Testis (tissue), 3 donors: Measurements from ENCODE around the gene BAZ1B. TPM values are rescaled to one million over a fixed set of nuclear protein-coding genes. Genes with fewer than 3 reads are reported as not detected.
"Not testable (repeated sequence)": the region's sequence is repeated elsewhere in the genome, so short reads cannot be mapped to it uniquely, and the experiment has no call there.

Experiments
- DNase-seq: peaks from one replicate; pipeline ENCODE4 v3.0.0-alpha.2; 2019
- H3K27ac ChIP-seq, 2 donors: fragments of 200-600 bp; sonication (generic); one replicate each; pipeline ENCODE4 v1.5.1; 2019
- H3K27me3 ChIP-seq: fragments of 200-600 bp; sonication (generic); one replicate; pipeline ENCODE4 v1.5.1; 2019
- H3K36me3 ChIP-seq: fragments of 200-600 bp; sonication (generic); one replicate; pipeline ENCODE4 v1.5.1; 2017; ENCODE audit warnings: low read depth; ENCODE audit errors: missing control alignments
- H3K4me1 ChIP-seq: fragments of 200-600 bp; sonication (generic); one replicate; pipeline ENCODE4 v1.5.1; 2019
- H3K4me3 ChIP-seq, 2 donors: fragments of 200-600 bp; sonication (generic); one replicate each; pipeline ENCODE4 v1.5.1; 2017 to 2019
- H3K9me3 ChIP-seq: fragments of 200-600 bp; sonication (generic); one replicate; pipeline ENCODE4 v1.5.1; 2017
- POLR2A ChIP-seq: fragments of 450-650 bp; IDR thresholded peaks from one replicate; pipeline ENCODE4 v1.6.1; 2017; ENCODE audit warnings: antibody characterized with exemption, mild to moderate bottlenecking, moderate library complexity
- WGBS, 2 donors: methylation state at CpG; one replicate each; pipeline ENCODE4 v1.1.5; 2018; 5-methylcytosine and 5-hydroxymethylcytosine counted together
- intact Hi-C: fragments of 100-400 bp; cut with DNase I; formaldehyde crosslinking; loops from one replicate; pipeline ENCODE4 v1.15.1; 2023; ENCODE audit warnings: low total_unique reads
- polyA plus RNA-seq: library from polyadenylated mRNA; stranded (reverse); fragments of 350-450 nt; fragmentation: Illumina TruSeq; extraction: RNeasy Lipid Tissue Mini Kit (QIAGEN cat#74804); gene quantifications from one replicate; pipeline ENCODE4 v1.2.3, GENCODE V29; 2014; ENCODE audit warnings: low read depth, low replicate concordance; ENCODE audit not compliant: insufficient read depth
- total RNA-seq, 2 donors: library from RNA; depleted of rRNA; stranded (reverse); fragments of >200 nt; gene quantifications; one replicate each; pipeline ENCODE4 v1.2.3, GENCODE V29; 2016
- TF ChIP-seq, protein P1 (sequence below), 3 experiments: fragments of 450-650 bp in 2 of 3; fragments of 200-600 bp in 1 of 3; sonication (generic) in 1 of 3; IDR thresholded peaks; one replicate each; pipeline ENCODE4 v1.5.1; 2016 to 2019; ENCODE audit warnings: antibody characterized with exemption in 3 of 3, mild to moderate bottlenecking in 2 of 3, moderate library complexity in 1 of 3

BAZ1B gene
- total and polyA plus RNA-seq, 3 donors from 2014 or later: 30.8 to 72.8 (median 59.4) TPM

DNA sequence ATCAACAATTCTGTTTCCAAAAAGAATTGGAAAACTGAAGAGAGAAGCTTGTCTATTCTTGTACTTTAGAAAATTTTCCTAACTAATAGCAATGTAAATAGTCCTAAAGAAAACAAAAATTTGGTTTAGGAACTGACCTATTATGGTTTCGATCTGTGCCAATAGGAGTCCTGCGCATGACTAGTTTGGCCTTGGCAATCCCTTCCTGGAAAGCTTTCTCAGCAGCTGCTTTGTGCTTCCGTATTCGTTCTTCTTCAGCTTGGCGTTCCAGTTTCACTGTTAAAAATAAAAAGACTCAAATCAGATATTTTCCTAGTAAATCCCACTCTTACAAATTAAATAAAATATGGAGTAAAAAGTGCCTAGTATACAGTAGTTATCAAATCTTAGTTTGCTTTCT is 51.9 kb downstream of the BAZ1B start:
- H3K4me3 ChIP-seq: no peak overlapping the region
- no peaks in the 10 kb centered on the region for H3K27me3 ChIP-seq
- 48 to 49% methylated on average over 5 of the region's 5 CpGs for WGBS, 2 donors
- TF ChIP-seq, protein P1, sequence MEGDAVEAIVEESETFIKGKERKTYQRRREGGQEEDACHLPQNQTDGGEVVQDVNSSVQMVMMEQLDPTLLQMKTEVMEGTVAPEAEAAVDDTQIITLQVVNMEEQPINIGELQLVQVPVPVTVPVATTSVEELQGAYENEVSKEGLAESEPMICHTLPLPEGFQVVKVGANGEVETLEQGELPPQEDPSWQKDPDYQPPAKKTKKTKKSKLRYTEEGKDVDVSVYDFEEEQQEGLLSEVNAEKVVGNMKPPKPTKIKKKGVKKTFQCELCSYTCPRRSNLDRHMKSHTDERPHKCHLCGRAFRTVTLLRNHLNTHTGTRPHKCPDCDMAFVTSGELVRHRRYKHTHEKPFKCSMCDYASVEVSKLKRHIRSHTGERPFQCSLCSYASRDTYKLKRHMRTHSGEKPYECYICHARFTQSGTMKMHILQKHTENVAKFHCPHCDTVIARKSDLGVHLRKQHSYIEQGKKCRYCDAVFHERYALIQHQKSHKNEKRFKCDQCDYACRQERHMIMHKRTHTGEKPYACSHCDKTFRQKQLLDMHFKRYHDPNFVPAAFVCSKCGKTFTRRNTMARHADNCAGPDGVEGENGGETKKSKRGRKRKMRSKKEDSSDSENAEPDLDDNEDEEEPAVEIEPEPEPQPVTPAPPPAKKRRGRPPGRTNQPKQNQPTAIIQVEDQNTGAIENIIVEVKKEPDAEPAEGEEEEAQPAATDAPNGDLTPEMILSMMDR (IDR thresholded peaks at IDR 0.05): no peak
- TF ChIP-seq POLR2A: no peak
- intact Hi-C loops: no loop called here
- DNase-seq: no peak
- peak overlapping the region in 1 of 2 donors; percentile 32 for H3K27ac ChIP-seq
- H3K4me1 ChIP-seq: peaks cover 9% of the 10 kb centered on the region
- H3K36me3 ChIP-seq: no peaks in the 10 kb centered on the region
- H3K9me3 ChIP-seq: no peaks in the 10 kb centered on the region

DNA sequence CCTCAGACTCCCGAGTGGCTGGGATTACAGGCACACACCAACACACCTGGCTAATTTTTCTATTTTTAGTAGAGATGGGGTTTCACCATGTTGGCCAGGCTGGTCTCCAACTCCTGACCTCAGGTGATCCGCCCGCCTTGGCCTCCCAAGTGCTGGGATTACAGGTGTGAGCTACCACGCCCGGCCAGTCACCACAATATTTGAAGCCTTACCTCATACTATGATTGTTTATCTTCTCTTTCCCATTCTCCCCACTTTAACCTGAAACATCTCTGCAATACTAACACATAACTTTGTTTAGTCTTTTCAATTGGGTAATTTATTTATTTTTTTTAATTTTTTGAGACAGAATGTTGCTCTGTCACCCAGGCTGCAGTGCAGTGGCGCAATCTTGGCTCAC is 55.0 kb downstream of the BAZ1B start:
- H3K27me3 ChIP-seq, intact Hi-C loops, DNase-seq, H3K9me3 ChIP-seq, H3K4me1 ChIP-seq, H3K27ac ChIP-seq, H3K36me3 ChIP-seq, H3K4me3 ChIP-seq: not testable (repeated sequence)
- WGBS, 2 donors: 93 to 99% methylated on average over 6 of the region's 6 CpGs

DNA sequence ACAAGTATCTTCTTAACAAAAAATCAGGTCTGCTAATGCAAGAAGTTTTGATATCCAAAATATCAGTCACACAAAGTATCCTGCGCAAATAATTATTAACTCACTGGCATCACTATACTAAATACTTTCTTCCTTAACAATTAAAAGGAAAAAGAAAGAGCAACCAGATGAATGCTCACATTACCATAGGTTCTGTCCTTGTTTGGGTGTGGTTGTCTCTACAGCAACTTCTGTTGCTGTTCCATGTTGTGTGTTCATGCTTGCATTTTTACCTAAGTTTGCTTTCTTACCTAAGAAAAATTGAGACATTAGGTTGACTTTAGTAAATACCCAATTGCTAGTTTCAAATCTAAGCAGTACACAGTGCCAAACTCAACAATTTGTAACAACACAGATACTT is 56.0 kb downstream of the BAZ1B start:
- Histone ChIP-seq H3K4me1 (no peaks in the 10 kb centered on the region), H3K9me3 (no peaks in the 10 kb centered on the region), H3K27ac (no peak overlapping the region), H3K36me3 (no peaks in the 10 kb centered on the region), H3K27me3 (no peaks in the 10 kb centered on the region), H3K4me3 (no peak overlapping the region)
- DNase-seq: no peak
- 82 to 92% methylated on average over 1 of the region's 1 CpG for WGBS, 2 donors
- intact Hi-C loops: no loop called here
- TF ChIP-seq, protein P1 (IDR thresholded peaks at IDR 0.05): no peak
- TF ChIP-seq POLR2A: no peak

DNA sequence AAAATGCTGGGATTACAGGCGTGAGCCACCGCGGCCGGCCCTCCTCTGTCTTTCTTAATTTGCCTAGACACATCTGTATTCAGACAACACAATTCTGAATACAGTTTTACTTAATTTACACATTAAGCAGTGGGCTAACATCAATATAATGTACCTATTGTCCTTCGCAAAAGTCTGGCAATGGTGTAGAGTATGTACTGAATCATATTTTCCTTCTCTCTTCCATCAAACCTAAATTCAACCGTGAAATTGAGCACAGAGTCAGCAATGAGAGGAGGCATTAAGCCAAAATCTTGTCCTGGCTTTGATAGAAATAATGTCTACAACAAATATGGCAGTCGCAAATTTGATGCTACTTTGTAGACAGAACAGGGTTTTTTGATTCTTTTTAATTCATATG is 58.1 kb downstream of the BAZ1B start:
- no peak for TF ChIP-seq POLR2A
- TF ChIP-seq, protein P1 (IDR thresholded peaks at IDR 0.05): no peak
- H3K27me3 ChIP-seq: no peaks in the 10 kb centered on the region
- DNase-seq: no peak
- H3K4me3 ChIP-seq: no peak overlapping the region
- no peak overlapping the region for H3K27ac ChIP-seq
- no peaks in the 10 kb centered on the region for H3K4me1 ChIP-seq
- 95 to 98% methylated on average over 7 of the region's 7 CpGs for WGBS, 2 donors
- H3K36me3 ChIP-seq: no peaks in the 10 kb centered on the region
- H3K9me3 ChIP-seq: no peaks in the 10 kb centered on the region
- intact Hi-C loops: no loop called here

DNA sequence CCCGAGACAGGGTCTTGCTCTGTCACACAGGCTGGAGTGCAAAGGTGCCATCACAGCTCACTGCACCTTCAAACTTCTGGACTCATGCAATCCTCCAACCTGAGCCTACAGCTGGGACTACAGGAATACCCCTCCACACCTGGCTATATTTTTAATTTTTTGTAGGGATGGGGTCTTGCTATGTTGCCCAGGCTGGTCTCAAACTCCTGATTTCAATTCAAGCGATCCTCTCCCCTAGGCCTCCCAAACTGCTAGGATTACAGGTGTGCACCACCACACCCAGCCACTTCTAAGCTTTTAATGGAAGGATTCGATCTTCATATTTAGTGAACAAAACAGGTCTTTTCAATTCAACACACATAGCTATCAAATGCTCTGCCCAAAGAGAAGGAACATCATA is 58.8 kb downstream of the BAZ1B start:
- Histone ChIP-seq H3K27ac (no peak overlapping the region), H3K4me3 (no peak overlapping the region), H3K36me3 (no peaks in the 10 kb centered on the region), H3K9me3 (no peaks in the 10 kb centered on the region), H3K27me3 (no peaks in the 10 kb centered on the region), H3K4me1 (no peaks in the 10 kb centered on the region)
- no peak for DNase-seq
- 93 to 98% methylated on average over 3 of the region's 3 CpGs for WGBS, 2 donors
- TF ChIP-seq, protein P1 (IDR thresholded peaks at IDR 0.05): no peak
- TF ChIP-seq POLR2A: no peak
- intact Hi-C loops: no loop called here
